ENCODE data around the gene REXO5.

- TF ChIP-seq CTCF (IDR thresholded peaks at IDR 0.05) (no peak), POLR2A (IDR thresholded peaks at IDR 0.05) (no peak), POLR2AphosphoS5 (IDR thresholded peaks at IDR 0.05) (no peak)
These were observed 14.3 kb upstream of the REXO5 start for GRCh38 chr16:20791923-20792612.

Data from breast epithelium (tissue), 3 donors.